ENCODE data around the gene DNMT3A.

DNMT3A gene

DNA sequence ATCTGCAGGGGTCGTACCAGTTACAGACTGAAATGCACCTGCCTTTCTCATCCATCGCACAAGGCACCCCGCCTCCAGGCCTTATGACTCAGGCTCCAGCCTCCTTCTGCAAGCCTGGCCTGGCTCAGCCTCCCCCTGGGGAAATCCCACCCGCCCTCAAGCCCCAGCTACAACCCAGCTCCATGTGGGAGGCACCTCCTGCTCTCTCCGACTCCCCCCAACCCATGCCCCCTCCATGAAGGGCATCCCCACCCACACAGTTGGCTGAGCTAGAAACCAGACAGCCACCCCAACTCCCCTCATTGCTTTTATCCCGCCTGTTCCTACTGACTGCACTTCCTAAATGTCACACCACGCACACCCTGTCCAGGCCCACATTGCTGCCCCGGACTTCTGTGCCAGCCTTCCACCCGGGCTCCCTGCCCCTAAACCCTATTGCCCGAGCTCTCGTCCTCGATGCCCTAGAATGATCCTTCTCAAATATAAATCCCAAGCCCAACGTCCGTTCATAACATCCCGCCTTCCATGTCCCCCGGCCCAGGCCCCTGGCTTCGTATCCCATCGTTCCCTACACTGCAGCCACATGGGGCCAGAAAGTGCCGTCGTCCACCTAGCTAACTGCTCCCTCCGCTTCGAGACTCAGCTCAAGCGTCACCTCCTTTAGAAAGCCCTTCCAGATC lies 9.9 kb downstream of the DNMT3A start:
- H3K36me3 ChIP-seq (ENCODE audit: insufficient read depth, low read length): no peaks in the 10 kb centered on the region; the same call in 1 of the 2 replicates
- peaks cover 15% of the 10 kb centered on the region for H3K4me1 ChIP-seq (ENCODE audit: insufficient read depth, low read length)
- no peaks in the 10 kb centered on the region for H3K9me3 ChIP-seq (ENCODE audit: control insufficient read depth, insufficient read depth, low read length)
- no peak overlapping the region for H3K9ac ChIP-seq (ENCODE audit: low read depth, low read length)

- Histone ChIP-seq H3K4me1 (ENCODE audit: insufficient read depth, low read length) (peaks cover 8% of the 10 kb centered on the region), H3K9me3 (ENCODE audit: control insufficient read depth, insufficient read depth, low read length) (no peaks in the 10 kb centered on the region), H3K36me3 (ENCODE audit: insufficient read depth, low read length) (no peaks in the 10 kb centered on the region; the same call in 1 of the 2 replicates), H3K9ac (ENCODE audit: low read depth, low read length) (no peak overlapping the region)
Measured at GRCh38 chr2:25330937-25331336, 10.8 kb downstream of the DNMT3A start.

GRCh38 chr2:25330273-25330672 lies 11.5 kb downstream of the DNMT3A start:
- H3K9ac ChIP-seq (ENCODE audit: low read depth, low read length): no peak overlapping the region
- H3K9me3 ChIP-seq (ENCODE audit: control insufficient read depth, insufficient read depth, low read length): no peaks in the 10 kb centered on the region
- peaks cover 7% of the 10 kb centered on the region for H3K4me1 ChIP-seq (ENCODE audit: insufficient read depth, low read length)
- no peaks in the 10 kb centered on the region; the same call in 1 of the 2 replicates for H3K36me3 ChIP-seq (ENCODE audit: insufficient read depth, low read length)

DNA sequence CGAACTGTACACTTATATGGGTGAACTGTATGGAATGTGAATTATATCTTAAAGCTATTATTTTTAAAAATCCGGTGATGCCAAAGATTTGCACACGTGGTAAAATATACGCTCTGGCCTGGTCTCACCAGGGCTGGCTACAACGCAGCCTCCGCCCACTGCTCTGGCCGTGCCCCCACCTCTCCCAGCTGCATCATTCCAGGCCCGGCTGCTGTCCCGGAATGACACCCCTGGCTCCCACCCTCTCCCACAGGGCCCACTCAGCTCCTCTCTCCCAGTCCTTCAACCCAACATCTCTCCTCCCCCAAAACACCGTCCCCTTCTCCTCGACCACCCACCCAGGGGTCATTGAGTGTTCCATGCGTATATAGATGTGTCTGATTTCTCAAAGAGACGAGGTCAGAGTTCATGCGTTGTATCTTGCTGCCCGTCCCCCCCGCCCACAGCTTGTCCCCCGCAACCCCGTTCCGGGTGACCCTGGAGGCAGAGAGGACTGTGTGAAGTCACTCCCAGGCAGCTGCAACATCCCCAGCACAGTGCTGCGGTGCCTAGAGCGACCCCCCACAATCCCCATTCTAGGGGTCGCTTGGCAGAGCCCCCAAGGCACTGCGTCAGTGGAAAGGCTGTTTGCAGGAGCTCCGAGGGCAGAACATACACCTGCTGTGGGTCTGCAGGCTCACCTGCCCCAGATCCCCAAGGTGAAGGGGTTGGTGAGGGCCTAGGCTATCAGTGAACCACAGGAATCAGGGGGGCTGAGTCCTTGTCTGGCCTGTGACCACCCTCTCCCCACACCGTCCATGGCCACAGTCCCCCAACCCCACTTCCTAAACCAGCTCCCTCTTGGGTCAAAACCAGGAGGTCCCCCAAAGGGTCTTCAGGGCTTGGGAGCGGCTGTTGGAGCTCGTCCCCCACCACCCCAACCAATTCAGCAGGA lies 13.3 kb downstream of the DNMT3A start:
- Histone ChIP-seq H3K9me3 (ENCODE audit: control insufficient read depth, insufficient read depth, low read length) (no peaks in the 10 kb centered on the region), H3K9ac (ENCODE audit: low read depth, low read length) (no peak overlapping the region), H3K36me3 (ENCODE audit: insufficient read depth, low read length) (no peaks in the 10 kb centered on the region), H3K4me1 (ENCODE audit: insufficient read depth, low read length) (peaks cover under 1% of the 10 kb centered on the region; the same call in 1 of the 2 replicates)

GRCh38 chr2:25326326-25327013 lies 15.3 kb downstream of the DNMT3A start:
- no peaks in the 10 kb centered on the region for H3K9me3 ChIP-seq (ENCODE audit: control insufficient read depth, insufficient read depth, low read length)
- no peak overlapping the region for H3K9ac ChIP-seq (ENCODE audit: low read depth, low read length)
- H3K36me3 ChIP-seq (ENCODE audit: insufficient read depth, low read length): no peaks in the 10 kb centered on the region
- H3K4me1 ChIP-seq (ENCODE audit: insufficient read depth, low read length): peaks cover 9% of the 10 kb centered on the region

- Histone ChIP-seq H3K36me3 (ENCODE audit: insufficient read depth, low read length) (no peaks in the 10 kb centered on the region), H3K4me1 (ENCODE audit: insufficient read depth, low read length) (peaks cover 9% of the 10 kb centered on the region), H3K9me3 (ENCODE audit: control insufficient read depth, insufficient read depth, low read length) (no peaks in the 10 kb centered on the region), H3K9ac (ENCODE audit: low read depth, low read length) (no peak overlapping the region)
Measured at GRCh38 chr2:25324905-25325592, 16.7 kb downstream of the DNMT3A start.

- H3K9ac ChIP-seq (ENCODE audit: low read depth, low read length): no peak overlapping the region
Measured at GRCh38 chr2:25324251-25324650, 17.5 kb downstream of the DNMT3A start.

DNA sequence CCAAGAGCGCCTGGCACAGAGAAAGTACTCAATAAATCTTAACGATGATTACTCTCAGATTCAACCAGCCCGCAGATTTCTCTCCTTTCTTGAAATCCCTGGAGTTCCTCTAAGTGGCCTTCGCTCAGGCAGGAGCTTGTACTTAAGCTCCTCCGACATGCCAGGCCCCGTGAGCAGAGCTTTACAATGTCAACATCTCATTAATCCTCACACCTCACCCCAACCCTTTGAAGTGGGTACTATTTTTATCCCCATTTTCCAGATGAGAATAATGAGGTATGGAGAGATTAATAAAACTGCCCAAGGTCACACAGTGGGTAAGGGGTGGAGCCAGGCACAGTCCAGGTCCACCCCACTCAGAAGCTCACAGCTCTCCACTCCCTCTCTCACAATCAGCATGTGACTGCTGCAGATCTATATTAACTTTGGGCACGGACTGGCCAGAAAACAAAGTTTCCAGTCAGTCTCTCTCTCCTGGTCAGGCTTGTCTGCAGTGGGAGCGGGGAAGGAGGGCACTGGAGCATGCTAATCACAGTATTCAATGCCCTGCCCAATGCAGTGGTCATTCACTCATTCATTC lies 18.0 kb downstream of the DNMT3A start:
- Histone ChIP-seq H3K4me1 (ENCODE audit: insufficient read depth, low read length) (peaks cover 9% of the 10 kb centered on the region), H3K36me3 (ENCODE audit: insufficient read depth, low read length) (no peaks in the 10 kb centered on the region)

More at GRCh38 chr2:25324251-25324650, 17.5 kb downstream of the DNMT3A start:
- H3K9me3 ChIP-seq (ENCODE audit: control insufficient read depth, insufficient read depth, low read length): no peaks in the 10 kb centered on the region
- no peaks in the 10 kb centered on the region for H3K36me3 ChIP-seq (ENCODE audit: insufficient read depth, low read length)
- peaks cover 9% of the 10 kb centered on the region for H3K4me1 ChIP-seq (ENCODE audit: insufficient read depth, low read length)

DNA sequence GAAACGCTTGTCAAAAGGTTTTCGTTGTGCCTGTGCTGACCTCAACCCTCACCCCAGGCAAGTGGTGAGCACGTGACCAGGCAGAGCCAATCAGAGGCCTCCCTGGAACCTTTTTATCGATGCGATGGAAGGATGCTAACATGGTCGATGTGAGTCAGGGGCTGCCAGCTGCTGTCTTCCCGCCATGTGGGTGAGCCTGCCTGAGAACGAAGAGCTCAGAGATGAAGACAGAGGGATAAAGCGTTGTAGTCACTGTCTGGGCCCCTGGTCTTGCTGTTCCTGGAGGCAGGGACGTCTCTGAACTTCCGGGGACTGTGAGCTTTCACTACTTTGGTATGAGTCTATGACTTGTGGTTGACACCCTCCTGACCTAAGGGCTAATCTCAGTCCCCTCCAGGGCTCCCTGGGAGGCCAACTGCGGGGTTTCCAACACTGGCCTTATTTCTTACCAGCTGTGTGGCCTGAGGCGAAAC lies 18.6 kb downstream of the DNMT3A start:
- no peak overlapping the region; the same call in 1 of the 2 replicates for H3K9ac ChIP-seq (ENCODE audit: low read depth, low read length)
- H3K9me3 ChIP-seq (ENCODE audit: control insufficient read depth, insufficient read depth, low read length): no peaks in the 10 kb centered on the region
- H3K4me1 ChIP-seq (ENCODE audit: insufficient read depth, low read length): peaks cover 9% of the 10 kb centered on the region
- no peaks in the 10 kb centered on the region for H3K36me3 ChIP-seq (ENCODE audit: insufficient read depth, low read length)

More for the DNA sequence above, 18.0 kb downstream of the DNMT3A start:
- no peak overlapping the region for H3K9ac ChIP-seq (ENCODE audit: low read depth, low read length)
- no peaks in the 10 kb centered on the region for H3K9me3 ChIP-seq (ENCODE audit: control insufficient read depth, insufficient read depth, low read length)

- no peaks in the 10 kb centered on the region for H3K36me3 ChIP-seq (ENCODE audit: insufficient read depth, low read length)
- peaks cover 9% of the 10 kb centered on the region for H3K4me1 ChIP-seq (ENCODE audit: insufficient read depth, low read length)
- H3K9me3 ChIP-seq (ENCODE audit: control insufficient read depth, insufficient read depth, low read length): no peaks in the 10 kb centered on the region
- H3K9ac ChIP-seq (ENCODE audit: low read depth, low read length): no peak overlapping the region
Measured at GRCh38 chr2:25322312-25322711, 19.4 kb downstream of the DNMT3A start.

DNA sequence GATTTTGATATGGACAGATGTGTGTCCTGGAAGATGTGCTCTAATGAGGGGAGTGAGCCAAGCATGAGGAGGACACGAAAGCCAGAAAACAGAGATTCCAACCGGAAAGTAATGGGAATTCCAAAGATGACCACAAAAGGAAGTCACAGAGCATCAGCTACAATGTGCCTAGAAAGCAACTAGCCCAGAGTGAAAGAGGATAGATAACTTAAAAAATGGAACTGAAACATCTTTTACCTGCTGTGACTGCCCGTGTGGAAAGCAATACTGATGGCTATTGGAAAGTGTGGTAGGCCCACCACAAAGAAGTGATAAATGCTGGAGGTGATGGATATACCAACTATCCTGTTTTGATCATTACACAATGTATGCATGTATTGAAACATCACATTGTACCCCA lies 21.6 kb downstream of the DNMT3A start:
- Histone ChIP-seq H3K9ac (ENCODE audit: low read depth, low read length) (no peak overlapping the region), H3K9me3 (ENCODE audit: control insufficient read depth, insufficient read depth, low read length) (no peaks in the 10 kb centered on the region), H3K4me1 (ENCODE audit: insufficient read depth, low read length) (peaks cover 15% of the 10 kb centered on the region), H3K36me3 (ENCODE audit: insufficient read depth, low read length) (no peaks in the 10 kb centered on the region)

DNA sequence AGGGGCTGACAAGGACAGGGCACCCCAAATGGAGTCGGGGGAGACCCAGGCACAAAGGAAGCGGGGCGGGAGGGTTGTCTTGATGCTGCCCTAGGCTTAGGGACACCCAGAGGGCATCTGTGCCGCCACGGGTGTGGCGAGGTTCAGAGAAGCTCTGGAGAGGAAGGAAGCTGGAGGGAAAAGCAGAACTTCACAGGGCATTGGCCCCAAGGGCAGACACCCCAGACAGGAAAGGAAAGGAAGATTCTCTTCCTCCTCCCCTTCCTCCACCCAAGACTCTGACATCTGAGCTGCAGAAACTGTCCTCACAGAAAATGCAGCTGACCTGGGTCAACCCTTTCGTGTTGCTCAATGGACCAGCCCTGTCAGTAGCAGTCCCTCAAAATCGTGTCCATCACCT lies 25.6 kb downstream of the DNMT3A start:
- Histone ChIP-seq H3K4me1 (ENCODE audit: insufficient read depth, low read length) (peaks cover 40% of the 10 kb centered on the region), H3K9ac (ENCODE audit: low read depth, low read length) (no peak overlapping the region), H3K9me3 (ENCODE audit: control insufficient read depth, insufficient read depth, low read length) (no peaks in the 10 kb centered on the region), H3K36me3 (ENCODE audit: insufficient read depth, low read length) (no peaks in the 10 kb centered on the region)

GRCh38 chr2:25315316-25315680 lies 26.4 kb downstream of the DNMT3A start:
- Histone ChIP-seq H3K9ac (ENCODE audit: low read depth, low read length) (no peak overlapping the region), H3K9me3 (ENCODE audit: control insufficient read depth, insufficient read depth, low read length) (no peaks in the 10 kb centered on the region), H3K4me1 (ENCODE audit: insufficient read depth, low read length) (peaks cover 47% of the 10 kb centered on the region), H3K36me3 (ENCODE audit: insufficient read depth, low read length) (no peaks in the 10 kb centered on the region)
